CD4-positive, CD25-positive, alpha-beta regulatory T cell (primary cell): ENCODE measurements around the gene KAT8. TPM values are rescaled to one million over a fixed set of nuclear protein-coding genes. Genes with fewer than 3 reads are reported as not detected.

Experiments used
- ATAC-seq, 2 donors: fragments of 150-1000 bp; cut with Tn5 transposase; one replicate each; pipeline ENCODE4 v1.10.0; 2021; ENCODE audit warnings: low read depth in 2 of 2, moderate number of reproducible peaks in 2 of 2, moderate library complexity in 1 of 2
- DNase-seq, 3 donors: peaks; one replicate each; pipeline versions ENCODE4 v3.0.0 to v3.0.0-alpha.2; 2012 to 2022; ENCODE audit warnings: mixed read lengths in 1 of 3
- H3K27ac ChIP-seq: one replicate; pipeline ENCODE4 v1.7.0; 2013; ENCODE audit warnings: mild to moderate bottlenecking, low read length; ENCODE audit not compliant: insufficient read depth, poor library complexity, severe bottlenecking
- H3K27me3 ChIP-seq: one replicate; pipeline ENCODE4 v1.7.0; 2013; ENCODE audit warnings: low read length; ENCODE audit not compliant: control insufficient read depth, insufficient read depth
- H3K36me3 ChIP-seq: one replicate; pipeline ENCODE4 v1.7.0; 2013; ENCODE audit warnings: mild to moderate bottlenecking, low read length, moderate library complexity; ENCODE audit not compliant: control insufficient read depth, insufficient read depth
- H3K4me1 ChIP-seq: 2 replicates; pipeline ENCODE4 v1.7.0; 2013; ENCODE audit warnings: mild to moderate bottlenecking, low read length; ENCODE audit not compliant: insufficient read depth, control insufficient read depth, poor library complexity, severe bottlenecking
- H3K4me3 ChIP-seq: one replicate; pipeline ENCODE4 v1.7.0; 2013; ENCODE audit warnings: low read depth, mild to moderate bottlenecking, low read length, moderate library complexity
- H3K9me3 ChIP-seq, 2 experiments: 1 replicate in 1 of 2; 2 replicates in 1 of 2; pipeline ENCODE4 v1.7.0; 2013; ENCODE audit warnings: low read length in 2 of 2, mild to moderate bottlenecking in 1 of 2, moderate library complexity in 1 of 2; ENCODE audit not compliant: control insufficient read depth in 2 of 2
- H3K27ac Mint-ChIP-seq, 3 donors: one replicate each; pipeline ENCODE4 v1.8.0; 2020 to 2022; ENCODE audit warnings: mild to moderate bottlenecking in 3 of 3, mixed read lengths in 3 of 3, moderate library complexity in 2 of 3
- H3K27me3 Mint-ChIP-seq: one replicate; pipeline ENCODE4 v1.8.0; 2022; ENCODE audit warnings: mild to moderate bottlenecking, mixed read lengths
- H3K36me3 Mint-ChIP-seq: one replicate; pipeline ENCODE4 v1.8.0; 2020; ENCODE audit warnings: mixed read lengths
- H3K4me1 Mint-ChIP-seq, 4 donors: one replicate each; pipeline ENCODE4 v1.8.0; 2020 to 2022; ENCODE audit warnings: mixed read lengths in 4 of 4, mild to moderate bottlenecking in 1 of 4
- H3K4me3 Mint-ChIP-seq, 4 donors: one replicate each; pipeline ENCODE4 v1.8.0; 2020 to 2022; ENCODE audit warnings: mild to moderate bottlenecking in 4 of 4, mixed read lengths in 4 of 4, moderate library complexity in 3 of 4
- H3K9me3 Mint-ChIP-seq, 7 donors: one replicate each; pipeline ENCODE4 v1.8.0; 2020 to 2022; ENCODE audit warnings: mixed read lengths in 7 of 7, mild to moderate bottlenecking in 3 of 7, moderate library complexity in 2 of 7
- polyA plus RNA-seq, 4 donors: library from polyadenylated mRNA; unstranded; fragments of 300-500 nt; fragmentation: Illumina TruSeq; gene quantifications; one replicate each; pipeline ENCODE4 v1.2.3, GENCODE V29; 2021
- total RNA-seq: library from RNA; stranded (reverse); gene quantifications from one replicate; pipeline ENCODE4 v1.2.3, GENCODE V29; 2022

Gene KAT8
- total and polyA plus RNA-seq, 5 donors from 2014 or later = 31.8 to 103 (median 44.7) TPM

DNA sequence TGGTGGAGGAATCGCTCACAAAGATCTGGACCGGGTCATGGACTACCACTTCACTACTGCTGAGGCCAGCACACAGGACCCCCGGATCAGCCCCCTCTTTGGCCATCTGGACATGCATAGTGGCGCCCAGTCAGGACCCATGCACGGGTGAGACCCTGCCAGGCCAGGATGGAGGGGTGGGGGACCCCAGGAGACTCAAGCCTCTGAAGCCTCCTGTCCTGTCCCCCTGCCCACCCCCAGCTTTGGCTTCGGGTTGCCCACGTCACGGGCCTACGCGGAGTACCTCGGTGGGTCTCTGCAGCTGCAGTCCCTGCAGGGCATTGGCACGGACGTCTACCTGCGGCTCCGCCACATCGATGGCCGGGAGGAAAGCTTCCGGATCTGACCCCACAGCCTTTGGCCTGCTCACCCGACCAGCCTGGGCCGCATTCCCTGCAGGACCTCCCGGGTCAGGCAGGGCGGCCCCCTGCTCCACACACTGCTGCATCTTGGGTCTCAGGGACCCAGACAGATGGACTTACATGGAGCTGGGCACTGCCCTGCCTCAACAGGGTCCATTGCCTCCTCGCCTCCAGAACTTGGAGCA, 5.5 kb upstream of the KAT8 start:
- peak overlapping the region in 3 of 4 donors; percentile 7 to 87 (median 44) for H3K4me3 Mint-ChIP-seq
- Histone ChIP-seq H3K4me3 (no peak overlapping the region), H3K27ac (no peak overlapping the region), H3K27me3 (no peaks in the 10 kb centered on the region), H3K9me3 (no peaks in the 10 kb centered on the region), H3K36me3 (peaks cover 9% of the 10 kb centered on the region), H3K4me1 (peaks cover 16% of the 10 kb centered on the region)
- peaks cover 5% of the 10 kb centered on the region for H3K36me3 Mint-ChIP-seq
- DNase-seq (no peak), ATAC-seq (no peak)
- no peaks in the 10 kb centered on the region for H3K27me3 Mint-ChIP-seq
- peaks cover 8 to 32% (median 13%) of the 10 kb centered on the region in 4 donors for H3K4me1 Mint-ChIP-seq
- H3K27ac Mint-ChIP-seq = no peak overlapping the region
- no peaks in the 10 kb centered on the region for H3K9me3 Mint-ChIP-seq

DNA sequence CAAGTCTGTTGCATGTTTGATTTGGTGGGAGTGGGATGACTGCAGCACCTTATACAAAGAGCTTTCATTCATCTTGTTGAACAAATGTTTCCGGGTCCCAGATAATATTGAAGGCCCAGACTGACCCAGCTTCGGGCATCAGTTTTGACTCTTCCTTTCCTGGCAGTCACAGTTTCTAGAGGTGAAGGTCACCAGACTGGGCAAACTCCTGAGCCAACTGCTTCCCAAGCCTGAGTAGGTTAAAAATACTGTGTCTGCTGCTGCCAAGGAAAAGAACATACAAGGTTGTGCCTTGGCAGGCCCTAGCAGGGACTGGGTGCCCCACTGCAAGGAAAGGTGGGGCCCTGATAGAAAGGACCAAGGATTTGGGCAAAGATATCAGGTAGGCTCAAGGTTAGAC, 4.8 kb upstream of the KAT8 start:
- no peaks in the 10 kb centered on the region for H3K9me3 ChIP-seq
- Mint-ChIP-seq H3K4me3 (peak overlapping the region in 1 of 4 donors; percentile 12), H3K27me3 (no peaks in the 10 kb centered on the region), H3K36me3 (peaks cover 5% of the 10 kb centered on the region), H3K4me1 (peaks cover 4 to 30% (median 12%) of the 10 kb centered on the region in 4 donors), H3K27ac (no peak overlapping the region), H3K9me3 (no peaks in the 10 kb centered on the region)
- no peaks in the 10 kb centered on the region for H3K27me3 ChIP-seq
- DNase-seq (no peak), ATAC-seq (no peak)
- peaks cover 9% of the 10 kb centered on the region for H3K36me3 ChIP-seq
- H3K27ac ChIP-seq = no peak overlapping the region
- peaks cover 16% of the 10 kb centered on the region for H3K4me1 ChIP-seq
- H3K4me3 ChIP-seq = no peak overlapping the region

DNA sequence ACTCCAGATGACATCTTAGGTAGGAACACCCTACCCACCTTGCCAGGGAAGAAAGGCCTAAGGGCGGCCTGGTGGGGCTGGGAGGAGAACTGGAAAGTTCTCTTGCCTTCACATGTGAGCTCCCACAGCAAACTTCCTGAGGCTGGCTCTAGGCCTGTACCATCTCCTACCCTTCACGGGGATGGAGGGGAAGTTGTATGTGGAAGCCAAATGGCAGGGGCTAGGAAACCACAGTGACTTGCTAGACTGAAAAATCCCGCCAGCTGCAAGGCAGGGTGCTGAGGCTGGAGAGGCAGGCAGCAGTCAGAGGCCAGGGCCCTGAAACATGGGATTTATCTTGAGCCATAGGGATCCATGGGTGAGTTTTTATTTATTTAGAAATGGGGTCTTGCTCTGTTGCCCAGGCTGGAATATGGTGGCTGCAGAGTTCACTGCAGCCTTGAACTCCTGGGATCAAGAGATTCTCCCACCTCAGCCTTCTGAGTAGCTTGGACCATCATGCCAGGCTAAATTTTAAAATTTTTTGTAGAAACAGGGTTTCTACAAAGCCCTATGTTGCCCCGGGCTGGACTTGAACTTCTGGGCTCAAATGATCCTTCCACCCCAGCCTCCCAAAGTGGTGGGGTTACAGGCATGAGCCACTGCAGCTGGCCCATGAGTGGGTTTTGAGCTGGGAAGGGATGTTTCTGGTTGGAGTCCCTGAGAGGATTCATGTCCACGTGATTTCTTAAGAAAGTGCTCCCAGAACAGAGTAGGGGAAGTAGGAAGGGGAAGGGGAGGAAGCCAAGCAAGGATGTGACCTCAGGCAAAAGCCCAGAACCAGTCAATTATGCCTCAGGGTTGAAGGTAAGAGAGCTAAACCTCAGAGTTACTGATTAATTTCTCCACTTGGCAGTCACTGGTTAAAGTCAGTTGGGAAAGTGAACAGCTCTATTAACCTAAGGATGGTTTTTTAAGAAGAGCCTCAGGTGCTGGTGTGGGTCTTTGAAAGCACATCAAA, 4.0 kb upstream of the KAT8 start:
- H3K4me3 Mint-ChIP-seq = peak overlapping the region in 2 of 4 donors; percentile 31 to 64
- H3K27me3 ChIP-seq = no peaks in the 10 kb centered on the region
- no peak for DNase-seq
- no peaks in the 10 kb centered on the region for H3K27me3 Mint-ChIP-seq
- peaks cover 5% of the 10 kb centered on the region for H3K36me3 Mint-ChIP-seq
- ATAC-seq = no peak
- H3K4me1 ChIP-seq = peaks cover 18% of the 10 kb centered on the region
- no peak overlapping the region for H3K27ac ChIP-seq
- H3K36me3 ChIP-seq = peaks cover 9% of the 10 kb centered on the region
- H3K9me3 Mint-ChIP-seq = no peaks in the 10 kb centered on the region
- H3K27ac Mint-ChIP-seq = peak overlapping the region in 1 of 3 donors; percentile 32
- H3K4me1 Mint-ChIP-seq = peaks cover 0 to 32% (median 14%) of the 10 kb centered on the region in 4 donors
- no peak overlapping the region for H3K4me3 ChIP-seq
- no peaks in the 10 kb centered on the region for H3K9me3 ChIP-seq

DNA sequence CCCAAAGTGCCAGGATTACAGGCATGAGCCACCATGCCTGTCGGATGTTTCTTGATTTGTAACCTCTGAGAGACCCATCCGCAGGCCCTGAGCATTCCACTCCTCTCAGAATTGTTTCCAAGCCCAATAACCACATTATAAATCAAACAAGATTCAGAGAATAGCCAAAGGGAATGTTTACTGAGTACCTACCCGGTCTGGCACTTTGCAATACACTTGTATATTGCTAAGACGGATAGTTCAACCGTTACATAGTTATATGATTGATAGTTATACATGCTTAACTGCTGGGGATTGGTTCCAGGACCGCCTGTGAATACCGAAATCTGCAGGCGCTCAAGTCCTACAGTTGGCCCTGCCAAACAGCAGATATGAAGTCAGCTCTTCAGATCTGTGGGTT, 3.0 kb upstream of the KAT8 start:
- no peaks in the 10 kb centered on the region for H3K27me3 Mint-ChIP-seq
- H3K4me3 Mint-ChIP-seq = peak overlapping the region in 2 of 4 donors; percentile 61 to 76
- ATAC-seq = no peak
- peaks cover 5% of the 10 kb centered on the region for H3K36me3 Mint-ChIP-seq
- Histone ChIP-seq H3K27me3 (no peaks in the 10 kb centered on the region), H3K27ac (no peak overlapping the region), H3K36me3 (peaks cover 15% of the 10 kb centered on the region), H3K4me1 (peaks cover 14% of the 10 kb centered on the region), H3K9me3 (no peaks in the 10 kb centered on the region), H3K4me3 (no peak overlapping the region)
- H3K27ac Mint-ChIP-seq = no peak overlapping the region
- H3K9me3 Mint-ChIP-seq = no peaks in the 10 kb centered on the region
- H3K4me1 Mint-ChIP-seq = peaks cover 0 to 37% (median 16%) of the 10 kb centered on the region in 4 donors
- no peak for DNase-seq

DNA sequence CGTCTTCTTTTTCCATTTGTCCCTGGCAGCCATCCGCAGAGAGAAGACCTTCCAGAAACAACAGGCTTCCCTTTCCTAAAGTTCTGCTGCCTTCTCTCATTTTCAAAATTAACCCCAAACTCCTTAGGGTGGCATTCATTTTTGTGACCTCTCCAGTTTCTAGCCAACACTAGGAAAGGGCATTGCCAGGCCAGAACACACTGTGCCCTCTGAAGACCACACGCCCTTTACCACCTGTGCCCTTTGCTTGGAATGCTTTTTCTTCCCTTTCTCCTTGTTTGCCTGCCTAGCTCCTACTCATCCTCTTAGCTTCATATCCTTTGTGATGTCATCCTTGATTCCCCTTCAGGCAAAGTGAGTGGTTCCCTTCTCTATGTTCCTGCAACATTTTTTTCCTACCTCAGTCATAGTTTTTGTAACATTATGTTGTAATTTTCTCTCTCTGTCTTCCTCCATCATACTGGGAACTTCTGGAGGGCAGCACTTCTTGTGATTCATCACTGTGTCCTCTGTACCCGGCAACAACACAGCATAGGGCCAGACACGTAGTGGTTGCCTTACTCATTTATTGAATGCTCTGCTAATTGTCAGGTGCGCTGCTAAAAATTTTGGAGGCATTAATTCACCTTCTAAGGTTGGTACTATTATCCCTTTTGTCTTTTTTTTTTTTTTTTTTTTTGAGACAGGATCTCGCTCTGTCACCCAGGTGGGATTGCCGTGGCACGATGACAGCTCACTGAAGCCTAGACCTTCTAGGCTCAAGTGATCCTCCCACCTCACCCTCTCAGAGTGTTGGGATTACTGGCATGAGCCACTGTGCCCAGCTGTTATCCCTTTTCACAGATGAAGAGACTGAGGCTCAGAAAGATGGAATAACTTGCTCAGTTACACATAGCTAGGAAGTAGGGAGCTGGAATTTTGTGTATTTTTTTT, 1.0 kb downstream of the KAT8 start:
- ATAC-seq (no peak), DNase-seq (no peak)
- peaks cover 14% of the 10 kb centered on the region for H3K4me1 ChIP-seq
- peak overlapping the region; percentile 83 to 96 (median 89) for H3K27ac Mint-ChIP-seq
- H3K36me3 ChIP-seq = peaks cover 32% of the 10 kb centered on the region
- no peaks in the 10 kb centered on the region for H3K27me3 Mint-ChIP-seq
- no peaks in the 10 kb centered on the region for H3K27me3 ChIP-seq
- H3K9me3 ChIP-seq = no peaks in the 10 kb centered on the region
- H3K4me3 Mint-ChIP-seq = peak overlapping the region; percentile 88 to 96 (median 90)
- peak overlapping the region; percentile 98 for H3K27ac ChIP-seq
- H3K4me1 Mint-ChIP-seq = peaks cover 4 to 28% (median 17%) of the 10 kb centered on the region in 4 donors
- H3K4me3 ChIP-seq = peak overlapping the region; percentile 82
- H3K9me3 Mint-ChIP-seq = no peaks in the 10 kb centered on the region
- H3K36me3 Mint-ChIP-seq = peaks cover 14% of the 10 kb centered on the region

DNA sequence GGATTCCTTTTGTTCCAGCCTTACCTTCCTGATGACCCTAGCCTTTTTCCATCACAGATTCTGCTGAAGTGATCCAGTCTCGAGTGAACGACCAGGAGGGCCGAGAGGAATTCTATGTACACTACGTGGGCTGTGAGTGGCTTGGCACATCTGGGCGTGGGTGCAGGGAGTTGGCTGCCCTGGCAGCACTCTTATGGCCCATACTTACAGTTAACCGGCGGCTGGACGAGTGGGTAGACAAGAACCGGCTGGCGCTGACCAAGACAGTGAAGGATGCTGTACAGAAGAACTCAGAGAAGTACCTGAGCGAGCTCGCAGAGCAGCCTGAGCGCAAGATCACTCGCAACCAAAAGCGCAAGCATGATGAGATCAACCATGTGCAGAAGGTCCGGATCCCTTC, 2.7 kb downstream of the KAT8 start:
- no peak overlapping the region for H3K27ac ChIP-seq
- Mint-ChIP-seq H3K9me3 (no peaks in the 10 kb centered on the region), H3K36me3 (peaks cover 14% of the 10 kb centered on the region), H3K4me3 (peak overlapping the region in 3 of 4 donors; percentile 21 to 74 (median 24)), H3K4me1 (peaks cover 4 to 24% (median 17%) of the 10 kb centered on the region in 4 donors), H3K27ac (peak overlapping the region in 1 of 3 donors; percentile 66), H3K27me3 (no peaks in the 10 kb centered on the region)
- ATAC-seq = no peak
- no peak overlapping the region for H3K4me3 ChIP-seq
- H3K27me3 ChIP-seq = no peaks in the 10 kb centered on the region
- no peak for DNase-seq
- peaks cover 14% of the 10 kb centered on the region for H3K4me1 ChIP-seq
- H3K9me3 ChIP-seq = no peaks in the 10 kb centered on the region
- H3K36me3 ChIP-seq = peaks cover 37% of the 10 kb centered on the region

DNA sequence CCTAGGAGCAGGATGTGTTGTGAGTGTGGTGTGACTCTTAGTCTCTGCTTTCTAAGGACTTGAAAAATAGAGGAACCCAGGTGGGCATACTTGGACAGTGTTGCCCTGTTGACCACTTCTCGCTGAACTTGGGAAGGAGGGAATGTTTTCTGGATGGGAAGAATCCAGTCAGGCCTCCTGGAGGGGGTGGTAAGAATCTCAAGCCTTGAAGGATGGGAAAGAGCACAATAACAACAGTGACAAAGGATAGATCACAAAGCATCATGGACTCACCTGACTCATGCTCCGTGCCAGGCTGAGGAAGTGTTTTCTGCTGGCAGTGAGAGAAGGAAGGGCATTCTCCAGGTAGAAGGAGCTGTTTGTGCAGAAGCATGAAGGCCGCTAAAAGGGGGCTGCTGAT, 8.4 kb downstream of the KAT8 start:
- H3K27ac ChIP-seq = no peak overlapping the region
- H3K36me3 Mint-ChIP-seq = peaks cover 22% of the 10 kb centered on the region

More for the DNA sequence above, 8.4 kb downstream of the KAT8 start:
- Mint-ChIP-seq H3K4me1 (peaks cover 0 to 14% (median 3%) of the 10 kb centered on the region in 4 donors), H3K9me3 (no peaks in the 10 kb centered on the region), H3K4me3 (no peak overlapping the region), H3K27ac (peak overlapping the region in 2 of 3 donors; percentile 44 to 76), H3K27me3 (no peaks in the 10 kb centered on the region)
- Histone ChIP-seq H3K36me3 (peaks cover 51% of the 10 kb centered on the region), H3K4me1 (no peaks in the 10 kb centered on the region), H3K27me3 (no peaks in the 10 kb centered on the region), H3K9me3 (no peaks in the 10 kb centered on the region), H3K4me3 (no peak overlapping the region)
- no peak for DNase-seq
- no peak for ATAC-seq
